Hematopoietic multipotent progenitor cell treated with erythropoietin and hydrocortisone succinate and interleukin-3 and kit ligand, for 6 days (in vitro differentiated cells): ENCODE results near the gene CHRNA9.
"Not testable (repeated sequence)": the region's sequence is repeated elsewhere in the genome, so short reads cannot be mapped to it uniquely, and the experiment has no call there.

Experiments used
- DNase-seq: peaks from one replicate; pipeline ENCODE4 v3.0.0-alpha.2; 2015

Gene CHRNA9, protein sequence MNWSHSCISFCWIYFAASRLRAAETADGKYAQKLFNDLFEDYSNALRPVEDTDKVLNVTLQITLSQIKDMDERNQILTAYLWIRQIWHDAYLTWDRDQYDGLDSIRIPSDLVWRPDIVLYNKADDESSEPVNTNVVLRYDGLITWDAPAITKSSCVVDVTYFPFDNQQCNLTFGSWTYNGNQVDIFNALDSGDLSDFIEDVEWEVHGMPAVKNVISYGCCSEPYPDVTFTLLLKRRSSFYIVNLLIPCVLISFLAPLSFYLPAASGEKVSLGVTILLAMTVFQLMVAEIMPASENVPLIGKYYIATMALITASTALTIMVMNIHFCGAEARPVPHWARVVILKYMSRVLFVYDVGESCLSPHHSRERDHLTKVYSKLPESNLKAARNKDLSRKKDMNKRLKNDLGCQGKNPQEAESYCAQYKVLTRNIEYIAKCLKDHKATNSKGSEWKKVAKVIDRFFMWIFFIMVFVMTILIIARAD

DNA sequence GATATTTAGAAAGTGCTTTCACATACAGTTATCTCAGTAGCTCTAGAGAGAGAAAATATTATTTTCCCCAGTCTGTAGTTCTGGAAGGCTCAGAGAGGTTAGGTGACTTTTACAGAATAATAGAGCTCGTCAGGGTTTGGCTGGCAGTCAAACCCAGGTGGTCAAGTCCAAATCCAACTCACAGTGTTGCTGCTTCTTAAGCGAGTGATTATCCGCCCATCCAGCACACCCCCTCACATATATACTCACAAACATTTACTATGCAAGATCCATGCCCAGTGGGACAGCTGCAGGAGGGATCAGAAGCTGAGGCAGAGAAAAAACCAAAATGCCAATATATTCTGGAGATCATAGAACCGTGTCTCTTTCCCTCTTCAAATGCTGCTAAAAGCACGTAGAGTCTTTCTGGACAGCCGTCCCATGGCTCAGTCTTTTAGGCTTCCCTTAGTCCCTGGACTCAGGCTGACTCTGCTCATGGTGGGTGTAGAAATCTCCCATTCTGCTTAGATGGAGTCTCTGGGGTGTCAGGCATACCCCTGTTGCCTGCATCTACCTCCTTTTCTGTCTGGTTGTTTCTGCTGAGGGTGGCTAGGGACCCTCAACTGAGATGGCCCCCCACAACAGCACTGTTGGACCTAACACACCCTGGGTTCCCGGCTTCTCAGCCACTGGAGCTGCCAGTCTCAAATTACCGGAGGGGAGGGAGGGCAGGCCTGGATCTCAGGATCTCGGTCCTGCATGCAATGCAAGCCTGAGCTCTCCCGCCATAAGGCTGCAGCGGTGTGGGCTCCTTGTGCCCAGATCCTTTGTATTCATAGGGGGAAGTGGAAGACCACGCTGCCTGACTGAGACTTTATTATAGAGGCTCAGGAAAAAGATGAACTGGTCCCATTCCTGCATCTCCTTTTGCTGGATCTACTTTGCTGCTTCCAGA, at the start of gene CHRNA9:
Gene CHRNA9, plus strand, starts transcription at position 743 of the 934 bp plus-strand sequence. Its CDS starts 135 bp downstream, at position 878.
- DNase-seq, result no peak

GRCh38 chr4:40285692-40286091, 49.4 kb upstream of the CHRNA9 start:
- DNase-seq, result no peak

- DNase-seq, result no peak
Observed at GRCh38 chr4:40288566-40288965, 46.6 kb upstream of the CHRNA9 start.

DNA sequence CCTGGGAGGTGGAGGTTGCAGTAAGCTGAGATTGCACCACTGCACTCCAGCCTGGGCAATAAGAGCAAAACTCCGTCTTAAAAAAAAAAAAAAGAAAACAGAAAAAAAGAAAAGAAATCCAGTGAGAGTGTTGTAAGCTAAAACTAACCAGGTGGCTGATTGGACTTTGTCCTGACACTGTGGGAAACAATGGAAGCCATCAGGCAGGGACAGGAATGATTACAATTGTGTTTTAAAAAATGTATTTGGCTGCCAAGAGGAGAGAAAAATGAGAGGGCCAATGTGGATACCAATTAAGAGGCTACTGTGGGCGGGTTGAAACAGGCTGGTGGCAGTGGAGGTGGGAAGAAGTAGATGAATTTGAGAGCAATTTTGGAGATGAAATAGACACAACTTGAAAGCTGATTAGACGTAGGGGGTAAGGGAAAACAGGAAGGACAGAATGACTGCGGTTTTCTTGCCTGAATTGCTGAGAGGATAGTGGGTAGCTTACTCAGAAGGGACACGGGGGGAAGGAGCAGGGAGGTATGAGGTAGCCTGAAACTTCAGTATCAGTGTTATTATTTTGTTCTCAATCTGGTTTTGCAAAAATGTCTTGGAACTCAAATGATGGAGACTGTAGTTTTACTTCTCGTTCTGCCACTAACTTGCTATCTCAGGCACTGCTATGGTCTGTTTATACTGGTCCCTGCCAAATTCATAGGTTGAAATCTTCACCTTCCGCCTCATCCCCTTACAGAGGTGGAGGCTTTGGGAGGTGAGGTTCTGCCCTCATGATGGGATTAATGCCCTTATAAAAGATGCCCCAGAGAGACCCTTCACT, 45.6 kb upstream of the CHRNA9 start:
- DNase-seq, result peak; percentile 48

DNA sequence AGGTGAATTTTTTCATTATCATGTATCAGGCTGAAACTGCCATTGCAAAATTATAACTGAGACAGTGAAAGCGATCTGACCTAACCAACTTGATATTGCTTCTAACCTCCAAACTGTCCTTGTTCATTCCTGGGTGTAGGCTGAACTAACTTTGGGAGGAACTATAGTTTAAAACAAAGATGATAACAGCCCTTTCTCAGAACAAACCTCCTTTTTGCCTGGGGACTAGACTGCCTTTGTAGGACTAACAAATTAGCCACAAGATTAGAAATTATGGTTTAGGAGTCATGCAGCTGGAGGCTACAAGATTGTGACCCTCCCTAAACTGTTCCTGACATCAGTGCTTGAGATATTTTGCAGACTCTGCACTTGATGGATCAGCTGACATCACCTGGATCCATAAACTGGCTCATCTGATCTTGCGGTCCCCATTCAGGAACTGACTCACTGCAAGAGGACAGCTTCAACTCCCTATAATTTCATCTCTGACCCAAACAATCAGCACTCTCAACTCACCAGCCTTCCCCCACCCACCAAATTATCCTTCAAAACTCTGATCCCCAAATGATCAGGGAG, 44.4 kb upstream of the CHRNA9 start:
- peak; percentile 82 for DNase-seq

DNA sequence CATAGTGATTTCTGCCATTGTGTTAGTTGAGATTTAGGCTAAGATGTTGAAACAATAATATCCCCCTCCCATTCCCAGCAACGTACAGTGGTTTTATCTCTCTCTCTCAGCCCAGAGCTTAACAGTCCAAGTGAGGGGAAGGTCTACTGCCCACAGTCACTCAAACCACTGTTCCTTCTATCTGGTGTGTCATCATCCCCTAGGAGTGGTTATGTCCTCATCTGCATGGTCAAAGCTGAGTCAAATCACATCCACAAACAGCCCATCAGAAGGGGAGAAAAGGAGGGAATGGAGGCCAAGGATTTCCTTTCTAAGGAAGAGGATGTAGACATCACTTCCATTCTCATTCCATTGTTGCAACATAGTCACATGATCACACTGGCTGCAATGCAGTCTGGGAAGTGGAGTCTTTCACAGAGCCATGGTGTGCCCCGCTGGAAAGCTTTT, 42.8 kb upstream of the CHRNA9 start:
- DNase-seq, result peak; percentile 71

GRCh38 chr4:40294339-40294738, 40.8 kb upstream of the CHRNA9 start:
- no peak for DNase-seq

DNA sequence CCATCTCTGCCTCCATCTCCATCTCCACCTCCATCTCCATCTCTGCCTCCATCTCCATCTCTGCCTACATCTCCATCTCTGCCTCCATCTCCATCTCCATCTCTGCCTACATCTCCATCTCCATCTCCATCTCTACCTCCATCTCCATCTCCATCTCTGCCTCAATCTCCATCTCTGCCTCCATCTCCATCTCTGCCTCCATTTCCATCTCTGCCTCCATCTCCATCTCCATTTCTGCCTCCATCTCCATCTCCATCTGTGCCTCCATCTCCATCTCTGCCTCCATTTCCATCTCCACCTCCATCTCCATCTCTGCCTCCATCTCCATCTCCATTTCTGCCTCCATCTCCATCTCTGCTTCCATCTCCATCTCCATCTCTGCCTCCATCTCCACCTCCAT, 40.1 kb upstream of the CHRNA9 start:
- DNase-seq, result not testable (repeated sequence)

GRCh38 chr4:40295572-40295971, 39.6 kb upstream of the CHRNA9 start:
- no peak for DNase-seq

GRCh38 chr4:40299126-40299525, 36.0 kb upstream of the CHRNA9 start:
- DNase-seq, result no peak

DNA sequence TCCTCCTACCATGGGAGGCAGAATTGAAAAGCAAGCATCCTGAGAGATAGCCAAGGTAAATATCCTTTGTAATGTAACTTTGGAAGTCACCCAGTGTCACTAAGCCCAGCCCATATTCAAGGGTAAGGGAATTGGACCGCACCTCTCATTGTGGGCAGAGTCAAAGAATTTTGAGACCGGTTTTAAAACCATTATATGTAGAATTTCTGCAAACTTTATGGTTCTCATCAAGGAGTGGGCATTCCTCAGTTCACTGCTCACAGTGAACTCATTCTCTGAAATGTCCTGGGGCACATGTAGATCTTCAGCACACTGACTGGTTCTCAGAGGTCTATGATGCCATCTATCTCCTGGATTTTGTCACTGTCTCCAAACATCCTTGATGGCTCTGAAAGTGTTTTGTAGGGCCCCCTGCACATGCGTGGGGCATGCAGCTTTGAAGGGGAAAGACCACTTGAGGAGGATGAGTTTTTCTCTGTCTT, 35.3 kb upstream of the CHRNA9 start:
- DNase-seq, result peak; percentile 31

GRCh38 chr4:40300371-40301162, 34.6 kb upstream of the CHRNA9 start:
- no peak for DNase-seq

DNA sequence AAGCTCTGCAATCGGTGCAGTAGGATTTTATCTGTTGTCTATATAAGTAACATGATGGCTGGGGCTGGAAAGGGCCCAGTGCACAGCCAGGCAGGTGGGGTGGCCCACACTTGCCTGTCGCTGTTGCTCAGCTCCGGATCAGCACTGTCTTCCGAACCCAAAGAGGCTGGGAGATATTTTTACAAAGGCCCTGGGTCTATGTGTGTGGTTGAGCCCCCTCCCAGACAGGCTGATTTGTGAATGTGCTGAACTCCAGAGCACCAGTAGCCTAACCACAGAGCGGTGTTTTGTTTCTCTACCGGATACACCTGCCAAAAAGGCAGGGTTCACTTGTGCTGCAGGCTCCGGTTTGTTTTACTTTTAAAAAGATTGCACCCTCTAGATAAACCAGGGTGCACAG, 33.5 kb upstream of the CHRNA9 start:
- DNase-seq, result peak; percentile 45

DNA sequence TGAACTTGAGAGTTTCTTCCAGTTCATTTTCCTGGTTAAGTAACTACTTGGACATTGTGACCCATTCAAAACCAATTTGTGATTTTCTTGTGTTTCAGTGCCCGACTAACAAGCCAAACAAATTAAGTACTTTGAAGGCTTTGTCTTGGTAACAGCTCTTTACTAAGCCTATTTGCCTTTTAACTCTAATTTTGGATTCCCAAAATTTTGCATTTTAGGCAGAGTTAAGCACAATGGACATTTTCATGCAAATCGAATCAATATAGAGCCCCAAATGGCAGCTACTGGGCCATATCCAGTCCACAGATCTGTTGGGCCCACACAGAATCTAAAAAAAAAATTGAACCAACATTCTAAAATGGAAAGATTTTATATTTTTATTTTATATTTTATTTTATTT, 31.4 kb upstream of the CHRNA9 start:
- DNase-seq, result no peak

GRCh38 chr4:40305328-40306170, 29.6 kb upstream of the CHRNA9 start:
- no peak for DNase-seq

GRCh38 chr4:40306226-40306625, 28.9 kb upstream of the CHRNA9 start:
- DNase-seq, result peak; percentile 17

- no peak for DNase-seq
Observed at GRCh38 chr4:40306976-40307375, 28.2 kb upstream of the CHRNA9 start.

DNA sequence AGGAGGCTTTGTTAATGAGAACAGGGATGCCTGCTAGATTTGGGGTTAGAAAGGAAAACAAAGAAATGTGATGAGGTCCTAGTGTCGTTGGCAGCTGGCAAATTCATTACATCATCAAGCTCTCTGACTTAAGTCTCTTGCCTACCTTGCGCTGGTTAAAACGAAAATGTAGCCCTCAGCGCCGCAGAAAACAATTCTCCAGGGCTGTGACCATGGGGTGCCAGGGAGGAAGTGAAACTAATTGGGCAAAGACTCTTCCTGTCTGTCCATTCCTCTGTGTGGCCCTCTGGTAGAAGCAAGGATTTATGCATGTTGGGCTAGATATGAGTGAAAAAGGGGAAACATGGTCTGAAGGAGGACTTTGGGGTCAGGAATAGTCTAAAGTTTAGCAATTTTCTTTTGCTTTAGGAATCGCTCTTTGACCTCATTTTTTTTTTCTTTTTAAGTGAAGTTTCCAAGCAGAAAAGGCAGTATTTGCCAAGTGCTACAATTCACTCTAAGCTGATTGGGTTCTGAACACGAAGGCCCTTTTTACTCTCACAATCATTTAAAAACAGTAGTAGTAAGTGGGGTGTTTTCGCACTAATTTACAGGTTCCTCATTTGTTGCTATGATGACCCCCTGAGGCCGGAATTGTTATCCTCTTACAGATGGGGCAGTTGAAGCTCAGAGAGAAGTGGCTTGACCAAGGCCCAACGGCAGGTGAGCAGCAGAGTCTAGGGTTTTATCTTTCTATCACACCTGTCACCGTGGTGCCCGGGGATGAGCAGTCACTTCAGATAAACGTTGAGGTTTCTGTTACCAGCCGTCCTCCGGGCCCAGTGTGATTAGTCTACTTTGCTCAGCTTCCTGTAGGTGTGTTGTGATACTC, 27.3 kb upstream of the CHRNA9 start:
- DNase-seq, result peak; percentile 86

DNA sequence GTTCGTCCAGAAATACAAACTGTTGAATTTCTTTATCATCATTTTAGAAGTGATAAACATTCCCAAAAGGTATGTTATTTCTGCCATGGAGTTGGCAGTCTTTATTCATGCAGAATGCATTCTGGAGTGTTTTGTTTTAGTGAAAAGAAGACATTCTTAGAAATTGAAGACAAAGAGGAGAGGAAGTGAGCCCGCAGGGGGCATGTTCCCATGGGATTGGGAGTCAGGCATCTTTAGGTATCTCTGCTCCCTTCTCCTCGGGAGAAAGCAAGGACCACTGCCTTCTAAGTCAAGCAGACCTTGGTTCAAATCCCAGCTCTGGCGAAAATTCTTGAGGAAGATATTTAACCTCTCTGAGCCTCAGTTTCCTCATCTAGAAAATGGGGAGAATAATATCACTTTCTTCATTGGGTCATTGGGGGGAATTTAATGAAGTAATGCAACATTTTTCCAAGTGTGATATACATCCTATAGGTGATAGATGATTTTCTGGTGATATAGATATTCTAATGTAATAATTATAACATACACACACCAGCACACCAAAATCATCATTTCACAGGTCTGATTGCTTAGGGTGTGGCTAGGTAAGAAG, 26.5 kb upstream of the CHRNA9 start:
- no peak for DNase-seq
